ENCODE measurements around the gene ORC5. TPM values are rescaled to one million over a fixed set of nuclear protein-coding genes. Genes with fewer than 3 reads are reported as not detected.

ORC5 gene
- 28.3 to 29.1 TPM (median 28.6 TPM) in 5 replicates for total RNA-seq (2022; extraction: Qiagen RNA extraction)

GRCh38 chr7:104207731-104208420 is at the start of gene ORC5:
ORC5 (minus strand) TSS chr7:104208013; CDS start chr7:104207904, 109 bp downstream.

Other genes with a start within 250 kb of the ORC5 start
- gene RELN, start 218.4 kb downstream of the ORC5 start, total RNA-seq (2022; extraction: Qiagen RNA extraction), result 0.01 to 0.15 TPM (median 0.01 TPM) in 4 of 5 replicates, not detected in the other
- not detected in 5 replicates for gene LHFPL3, start 120.6 kb upstream of the ORC5 start, total RNA-seq (2022; extraction: Qiagen RNA extraction)